Measurements from ENCODE around the gene FSTL3.

The FSTL3 gene

GRCh38 chr19:641702-642101 is 34.5 kb upstream of the FSTL3 start:
- no peak for TF ChIP-seq EZH2phosphoT487 (IDR thresholded peaks at IDR 0.05; ENCODE audit: borderline replicate concordance, low read length)
- TF ChIP-seq CTCF (IDR thresholded peaks at IDR 0.05; ENCODE audit: low read depth, low read length, poor library complexity, severe bottlenecking): no peak
- Histone ChIP-seq H3K36me3 (ENCODE audit: control insufficient read depth, low read length) (peaks cover 24% of the 10 kb centered on the region), H3K4me3 (ENCODE audit: low read length) (no peak overlapping the region), H4K20me1 (ENCODE audit: control insufficient read depth, insufficient read depth, low read depth, low read length) (peaks cover 2% of the 10 kb centered on the region; the same call in 1 of the 2 replicates), H3K79me2 (ENCODE audit: control insufficient read depth, low read length) (no peaks in the 10 kb centered on the region), H3K4me1 (ENCODE audit: control insufficient read depth, low read length) (peaks cover 24% of the 10 kb centered on the region), H3K27ac (ENCODE audit: low read depth, low read length) (no peak overlapping the region), H3K9me2 (replicated peaks; ENCODE audit: control insufficient read depth, low read length) (no peaks in the 10 kb centered on the region), H3K9me3 (ENCODE audit: control insufficient read depth, insufficient read depth, low read length) (no peaks in the 10 kb centered on the region), H3F3A (ENCODE audit: control insufficient read depth, insufficient read depth) (no peaks in the 10 kb centered on the region; the same call in 1 of the 2 replicates), H3K4me2 (ENCODE audit: low read length) (no peak overlapping the region), H3K27me3 (ENCODE audit: control insufficient read depth, low read length) (peaks cover 2% of the 10 kb centered on the region; the same call in 1 of the 2 replicates)

GRCh38 chr19:642767-643727 is 33.1 kb upstream of the FSTL3 start:
- Histone ChIP-seq H4K20me1 (ENCODE audit: control insufficient read depth, insufficient read depth, low read depth, low read length) (peaks cover 2% of the 10 kb centered on the region; the same call in 1 of the 2 replicates), H3K27ac (ENCODE audit: low read depth, low read length) (no peak overlapping the region), H3K36me3 (ENCODE audit: control insufficient read depth, low read length) (peaks cover 33% of the 10 kb centered on the region), H3K9me3 (ENCODE audit: control insufficient read depth, insufficient read depth, low read length) (no peaks in the 10 kb centered on the region), H3K4me3 (ENCODE audit: low read length) (no peak overlapping the region), H3K4me2 (ENCODE audit: low read length) (no peak overlapping the region), H3K9me2 (replicated peaks; ENCODE audit: control insufficient read depth, low read length) (no peaks in the 10 kb centered on the region), H3F3A (ENCODE audit: control insufficient read depth, insufficient read depth) (no peaks in the 10 kb centered on the region), H3K27me3 (ENCODE audit: control insufficient read depth, low read length) (no peaks in the 10 kb centered on the region), H3K4me1 (ENCODE audit: control insufficient read depth, low read length) (peaks cover 13% of the 10 kb centered on the region), H3K79me2 (ENCODE audit: control insufficient read depth, low read length) (no peaks in the 10 kb centered on the region)
- TF ChIP-seq CTCF (IDR thresholded peaks at IDR 0.05; ENCODE audit: low read depth, low read length, poor library complexity, severe bottlenecking) (no peak), EZH2phosphoT487 (IDR thresholded peaks at IDR 0.05; ENCODE audit: borderline replicate concordance, low read length) (no peak)

- Histone ChIP-seq H3K79me2 (ENCODE audit: control insufficient read depth, low read length) (no peaks in the 10 kb centered on the region), H3K27ac (ENCODE audit: low read depth, low read length) (no peak overlapping the region), H3K4me1 (ENCODE audit: control insufficient read depth, low read length) (peaks cover 13% of the 10 kb centered on the region), H3K4me3 (ENCODE audit: low read length) (no peak overlapping the region), H3K27me3 (ENCODE audit: control insufficient read depth, low read length) (no peaks in the 10 kb centered on the region), H4K20me1 (ENCODE audit: control insufficient read depth, insufficient read depth, low read depth, low read length) (peaks cover 2% of the 10 kb centered on the region; the same call in 1 of the 2 replicates), H3K36me3 (ENCODE audit: control insufficient read depth, low read length) (peaks cover 38% of the 10 kb centered on the region), H3F3A (ENCODE audit: control insufficient read depth, insufficient read depth) (no peaks in the 10 kb centered on the region), H3K9me3 (ENCODE audit: control insufficient read depth, insufficient read depth, low read length) (no peaks in the 10 kb centered on the region), H3K4me2 (ENCODE audit: low read length) (no peak overlapping the region), H3K9me2 (replicated peaks; ENCODE audit: control insufficient read depth, low read length) (no peaks in the 10 kb centered on the region)
- no peak for TF ChIP-seq CTCF (IDR thresholded peaks at IDR 0.05; ENCODE audit: low read depth, low read length, poor library complexity, severe bottlenecking)
- no peak for TF ChIP-seq EZH2phosphoT487 (IDR thresholded peaks at IDR 0.05; ENCODE audit: borderline replicate concordance, low read length)
Observed at GRCh38 chr19:643736-644135, 32.5 kb upstream of the FSTL3 start.

All from DOHH2 (cell line).